NOMO-1 treated with DMSO at 0.1 percent for 48 hours (cell line): ENCODE data around the gene CAPN2.

ENCODE experiments used
- DNase-seq: peaks from one replicate; lab custom pipeline; 2025; ENCODE audit not compliant: unreplicated experiment; lab: John Stamatoyannopoulos, UW

The CAPN2 gene

GRCh38 chr1:223824712-223825111 lies 112.4 kb downstream of the CAPN2 start:
- peak; percentile 19 for DNase-seq
